Peyer's patch (tissue), 4 donors: ENCODE data around the gene SRSF7. TPM values are rescaled to one million over a fixed set of nuclear protein-coding genes. Genes with fewer than 3 reads are reported as not detected.
"Not testable (repeated sequence)": the region's sequence is repeated elsewhere in the genome, so short reads cannot be mapped to it uniquely, and the experiment has no call there.

Source experiments
- DNase-seq, 3 donors: peaks; one replicate each; pipeline ENCODE4 v3.0.0-alpha.2; 2017 to 2019
- H3K27ac ChIP-seq, 4 donors: fragments of 200-600 bp; sonication (generic); one replicate each; pipeline ENCODE4 v1.5.1; 2016 to 2019
- H3K27me3 ChIP-seq, 2 donors: fragments of 200-600 bp; sonication (generic); one replicate each; pipeline ENCODE4 v1.5.1; 2019
- H3K36me3 ChIP-seq, 3 donors: fragments of 200-600 bp; sonication (generic); one replicate each; pipeline ENCODE4 v1.5.1; 2016 to 2019
- H3K4me1 ChIP-seq, 4 donors: fragments of 200-600 bp; sonication (generic); one replicate each; pipeline ENCODE4 v1.5.1; 2016 to 2019
- H3K4me3 ChIP-seq, 4 donors: fragments of 200-600 bp; sonication (generic); 1 replicate in 3 of 4; 2 replicates in 1 of 4; pipeline ENCODE4 v1.5.1; 2016 to 2019; ENCODE audit warnings: mild to moderate bottlenecking in 1 of 4
- H3K9me3 ChIP-seq, 4 donors: fragments of 200-600 bp; sonication (generic); one replicate each; pipeline ENCODE4 v1.5.1; 2016 to 2019; ENCODE audit warnings: mild to moderate bottlenecking in 1 of 4
- CTCF ChIP-seq, 6 experiments: fragments of 450-650 bp in 4 of 6; fragments of 200-600 bp in 2 of 6; sonication (generic) in 1 of 6; IDR thresholded peaks; one replicate each; pipeline ENCODE4 v1.5.1; 2017 to 2019; ENCODE audit warnings: antibody characterized with exemption in 6 of 6, mild to moderate bottlenecking in 3 of 6, moderate library complexity in 1 of 6
- POLR2A ChIP-seq, 2 donors: fragments of 450-650 bp; IDR thresholded peaks; one replicate each; pipeline ENCODE4 v1.5.1; 2017; ENCODE audit warnings: antibody characterized with exemption in 2 of 2, mild to moderate bottlenecking in 2 of 2, moderate library complexity in 2 of 2
- total RNA-seq, 4 donors: library from RNA; depleted of rRNA; stranded (reverse); fragments of >200 nt; gene quantifications; one replicate each; pipeline ENCODE4 v1.1.0, GENCODE V29; 2016

The SRSF7 gene
- total RNA-seq, 4 donors from 2014 or later, result 93.3 to 295 (median 139) TPM

DNA sequence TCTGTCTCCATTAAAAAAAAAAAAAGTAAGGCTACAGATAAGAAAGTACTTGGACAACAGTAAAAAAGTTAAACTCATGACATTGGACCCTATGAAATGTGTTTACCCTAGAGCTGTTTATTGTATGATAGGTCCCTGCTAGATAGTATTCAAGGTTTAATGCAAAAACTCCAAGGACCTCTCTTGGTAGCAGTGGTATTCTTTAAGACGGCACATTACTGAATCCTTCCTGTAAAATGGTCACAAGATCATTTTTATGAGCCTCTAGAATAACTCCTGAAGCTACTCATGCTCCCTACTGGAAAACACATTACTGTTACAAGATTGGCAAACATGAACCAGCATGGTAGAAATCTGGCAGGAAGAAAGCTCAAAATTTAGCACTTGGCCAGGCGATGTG, 46.5 kb downstream of the SRSF7 start:
- DNase-seq, result no peak
- H3K36me3 ChIP-seq, result no peaks in the 10 kb centered on the region
- H3K27ac ChIP-seq, result no peak overlapping the region
- no peaks in the 10 kb centered on the region for H3K27me3 ChIP-seq
- no peak for TF ChIP-seq CTCF (IDR thresholded peaks at IDR 0.05)
- TF ChIP-seq POLR2A (IDR thresholded peaks at IDR 0.05), result no peak
- no peaks in the 10 kb centered on the region for H3K9me3 ChIP-seq
- H3K4me1 ChIP-seq, result no peaks in the 10 kb centered on the region
- no peak overlapping the region for H3K4me3 ChIP-seq

DNA sequence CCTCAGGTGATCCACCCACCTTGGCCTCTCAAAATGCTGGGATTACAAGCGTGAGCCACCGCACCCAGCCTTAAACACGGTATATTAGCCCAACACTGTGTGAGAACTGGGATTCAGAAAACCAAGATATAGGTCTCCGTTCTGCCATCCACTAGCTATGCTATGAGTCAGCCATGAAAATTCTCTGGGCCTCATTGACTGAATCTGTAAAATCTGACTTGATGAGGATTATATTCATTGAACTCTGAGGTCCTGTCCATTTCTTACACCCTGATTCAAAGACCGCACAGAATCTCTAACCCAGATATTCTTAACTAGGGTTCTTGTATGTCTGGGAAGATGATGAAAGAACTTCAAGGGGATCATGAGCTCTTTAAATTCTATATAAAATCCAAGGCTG, 47.8 kb downstream of the SRSF7 start:
- H3K9me3 ChIP-seq, H3K36me3 ChIP-seq, H3K4me3 ChIP-seq, H3K4me1 ChIP-seq, H3K27me3 ChIP-seq, DNase-seq, H3K27ac ChIP-seq: not testable (repeated sequence)

GRCh38 chr2:38702413-38702812, 48.7 kb downstream of the SRSF7 start:
- TF ChIP-seq CTCF (IDR thresholded peaks at IDR 0.05) (no peak), POLR2A (IDR thresholded peaks at IDR 0.05) (no peak)
- no peak overlapping the region for H3K27ac ChIP-seq
- no peak for DNase-seq
- no peaks in the 10 kb centered on the region for H3K27me3 ChIP-seq
- H3K9me3 ChIP-seq, result no peaks in the 10 kb centered on the region
- no peak overlapping the region for H3K4me3 ChIP-seq
- peaks cover 0 to 5% (median 0%) of the 10 kb centered on the region in 3 donors for H3K36me3 ChIP-seq
- no peaks in the 10 kb centered on the region for H3K4me1 ChIP-seq

DNA sequence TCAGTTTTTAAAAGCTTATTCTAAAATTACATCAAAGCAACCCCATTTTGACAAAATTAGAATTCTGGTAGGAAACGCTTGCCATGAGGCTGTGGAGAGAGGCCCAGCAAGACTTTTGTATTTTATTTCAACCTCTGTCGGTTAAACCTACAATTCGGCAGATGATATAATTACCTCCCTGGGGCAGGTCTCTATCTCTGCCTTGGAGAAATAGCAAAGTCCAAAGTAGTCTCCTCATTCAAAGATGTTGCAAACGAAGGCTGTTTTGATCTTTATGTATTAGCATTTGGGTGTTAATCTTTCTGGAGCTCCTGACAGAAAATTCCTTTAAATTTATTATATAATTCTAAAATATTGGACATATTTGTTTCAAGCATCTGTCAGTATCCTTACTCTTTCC, 49.6 kb downstream of the SRSF7 start:
- no peak for DNase-seq
- no peak overlapping the region for H3K4me3 ChIP-seq
- H3K9me3 ChIP-seq, result no peaks in the 10 kb centered on the region
- TF ChIP-seq POLR2A (IDR thresholded peaks at IDR 0.05) (no peak), CTCF (IDR thresholded peaks at IDR 0.05) (no peak)
- no peaks in the 10 kb centered on the region for H3K4me1 ChIP-seq
- H3K27ac ChIP-seq, result no peak overlapping the region
- peaks cover 0 to 5% (median 0%) of the 10 kb centered on the region in 3 donors for H3K36me3 ChIP-seq
- H3K27me3 ChIP-seq, result no peaks in the 10 kb centered on the region

GRCh38 chr2:38700881-38701458, 50.2 kb downstream of the SRSF7 start:
- DNase-seq, result no peak
- no peaks in the 10 kb centered on the region for H3K27me3 ChIP-seq
- no peak overlapping the region for H3K27ac ChIP-seq
- H3K4me1 ChIP-seq, result no peaks in the 10 kb centered on the region
- H3K36me3 ChIP-seq, result peaks cover 0 to 5% (median 0%) of the 10 kb centered on the region in 3 donors
- H3K4me3 ChIP-seq, result no peak overlapping the region
- no peak for TF ChIP-seq POLR2A (IDR thresholded peaks at IDR 0.05)
- TF ChIP-seq CTCF (IDR thresholded peaks at IDR 0.05), result no peak
- no peaks in the 10 kb centered on the region for H3K9me3 ChIP-seq

GRCh38 chr2:38700113-38700785, 50.9 kb downstream of the SRSF7 start:
- DNase-seq, result no peak
- peak overlapping the region in 1 of 4 donors; percentile 14 for H3K4me3 ChIP-seq
- no peaks in the 10 kb centered on the region for H3K9me3 ChIP-seq
- no peaks in the 10 kb centered on the region for H3K4me1 ChIP-seq
- H3K27ac ChIP-seq, result peak overlapping the region in 3 of 4 donors; percentile 28 to 45 (median 42)
- H3K36me3 ChIP-seq, result peaks cover 0 to 5% (median 0%) of the 10 kb centered on the region in 3 donors
- TF ChIP-seq CTCF (IDR thresholded peaks at IDR 0.05) (no peak), POLR2A (IDR thresholded peaks at IDR 0.05) (no peak)
- H3K27me3 ChIP-seq, result no peaks in the 10 kb centered on the region
